Breast epithelium (tissue), 3 donors: ENCODE measurements around the gene TM9SF4.
"Not testable (repeated sequence)": the region's sequence is repeated elsewhere in the genome, so short reads cannot be mapped to it uniquely, and the experiment has no call there.

Source experiments
- CTCF ChIP-seq, 3 donors: fragments of 450-650 bp; IDR thresholded peaks; one replicate each; pipeline ENCODE4 v1.5.1; 2016 to 2017; ENCODE audit warnings: antibody characterized with exemption in 3 of 3, mild to moderate bottlenecking in 3 of 3, moderate library complexity in 3 of 3
- POLR2A ChIP-seq: fragments of 450-650 bp; IDR thresholded peaks from one replicate; pipeline ENCODE4 v1.6.1; 2016; ENCODE audit warnings: antibody characterized with exemption, mild to moderate bottlenecking, moderate library complexity
- POLR2AphosphoS5 ChIP-seq, 3 donors: sonication (generic); formaldehyde crosslinking; IDR thresholded peaks; one replicate each; pipeline ENCODE4 v1.6.1; 2017; ENCODE audit warnings: antibody characterized with exemption in 3 of 3

GRCh38 chr20:32197136-32197535 lies 87.6 kb downstream of the TM9SF4 start:
- TF ChIP-seq CTCF (IDR thresholded peaks at IDR 0.05); POLR2AphosphoS5 (IDR thresholded peaks at IDR 0.05); POLR2A: not testable (repeated sequence)
